ENCODE results near the gene NLRP10. TPM values are rescaled to one million over a fixed set of nuclear protein-coding genes. Genes with fewer than 3 reads are reported as not detected.

The NLRP10 gene
- total and polyA plus RNA-seq, 2 of the 13 experiments (the other 11 are each of a cell fraction or from before 2014, with no cell fraction given) = not detected

DNA sequence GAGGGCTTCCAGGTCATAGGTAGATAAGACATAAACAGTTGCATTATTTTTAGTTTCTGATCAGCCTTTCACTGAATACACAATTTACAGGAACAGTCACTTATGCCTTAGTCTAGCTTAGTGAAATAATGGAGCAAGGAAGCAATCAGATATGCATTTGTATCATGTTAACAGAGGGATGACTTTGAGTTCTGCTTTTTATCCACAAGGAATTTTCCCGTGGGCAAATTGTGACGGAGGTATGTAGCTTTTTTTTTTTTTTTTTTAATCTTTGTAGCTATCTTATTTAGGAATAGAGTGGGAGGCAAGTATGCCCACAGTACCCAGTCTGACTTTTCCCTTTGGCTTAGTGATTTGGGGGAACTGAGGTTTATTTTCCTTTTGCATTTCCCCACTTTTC lies 3.4 kb upstream of the NLRP10 start:
- H3K9ac ChIP-seq (ENCODE audit: insufficient read depth, low read depth, low read length) = no peak overlapping the region
- H3K79me2 ChIP-seq (ENCODE audit: insufficient read depth, low read length) = no peaks in the 10 kb centered on the region
- H2AFZ ChIP-seq (ENCODE audit: low read length) = no peak overlapping the region
- H3K27ac ChIP-seq (ENCODE audit: extremely low read length, insufficient read depth, low read length) = no peak overlapping the region
- ChIA-PET CTCF (ENCODE audit: low intra/inter-chr PET ratio, low total read pairs) (no interaction called here), POLR2A (no interaction called here)
- H3K4me2 ChIP-seq (ENCODE audit: low read depth, low read length) = no peak overlapping the region
- no peaks in the 10 kb centered on the region for H3K36me3 ChIP-seq (replicated peaks in 1 of 2; ENCODE audit: control insufficient read depth in 1 of 2, insufficient read depth in 2 of 2, low read length in 2 of 2)
- H4K20me1 ChIP-seq (ENCODE audit: insufficient read depth, low read length) = no peaks in the 10 kb centered on the region
- intact Hi-C loops (cut with micrococcal nuclease; ENCODE audit: unreplicated experiment) = no loop called here
- BruUV-seq (replicated peaks) = no TSS peak
- TF ChIP-seq CEBPZ (IDR thresholded peaks at IDR 0.05; ENCODE audit: low read length) (no peak), SMARCC2 (IDR thresholded peaks at IDR 0.05) (no peak), ZIK1 (CRISPR knock-in tag; IDR thresholded peaks at IDR 0.05; ENCODE audit: borderline replicate concordance, low read depth) (no peak), ZNF790 (CRISPR knock-in tag; IDR thresholded peaks at IDR 0.05; ENCODE audit: borderline replicate concordance) (no peak), GFI1 (CRISPR knock-in tag; IDR thresholded peaks at IDR 0.05; ENCODE audit: borderline replicate concordance) (no peak), ZNF343 (CRISPR knock-in tag; IDR thresholded peaks at IDR 0.05) (no peak), NCOA5 (CRISPR knock-in tag; IDR thresholded peaks at IDR 0.05) (no peak), ZNF720 (CRISPR knock-in tag; IDR thresholded peaks at IDR 0.05) (no peak)
- TF ChIP-seq, protein P1, sequence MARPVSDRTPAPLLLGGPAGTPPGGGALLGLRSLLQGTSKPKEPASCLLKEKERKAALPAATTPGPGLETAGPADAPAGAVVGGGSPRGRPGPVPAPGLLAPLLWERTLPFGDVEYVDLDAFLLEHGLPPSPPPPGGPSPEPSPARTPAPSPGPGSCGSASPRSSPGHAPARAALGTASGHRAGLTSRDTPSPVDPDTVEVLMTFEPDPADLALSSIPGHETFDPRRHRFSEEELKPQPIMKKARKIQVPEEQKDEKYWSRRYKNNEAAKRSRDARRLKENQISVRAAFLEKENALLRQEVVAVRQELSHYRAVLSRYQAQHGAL (CRISPR knock-in tag; IDR thresholded peaks at IDR 0.05; ENCODE audit: not compliant biosample characterization) = no peak
- TF ChIP-seq, protein P2, sequence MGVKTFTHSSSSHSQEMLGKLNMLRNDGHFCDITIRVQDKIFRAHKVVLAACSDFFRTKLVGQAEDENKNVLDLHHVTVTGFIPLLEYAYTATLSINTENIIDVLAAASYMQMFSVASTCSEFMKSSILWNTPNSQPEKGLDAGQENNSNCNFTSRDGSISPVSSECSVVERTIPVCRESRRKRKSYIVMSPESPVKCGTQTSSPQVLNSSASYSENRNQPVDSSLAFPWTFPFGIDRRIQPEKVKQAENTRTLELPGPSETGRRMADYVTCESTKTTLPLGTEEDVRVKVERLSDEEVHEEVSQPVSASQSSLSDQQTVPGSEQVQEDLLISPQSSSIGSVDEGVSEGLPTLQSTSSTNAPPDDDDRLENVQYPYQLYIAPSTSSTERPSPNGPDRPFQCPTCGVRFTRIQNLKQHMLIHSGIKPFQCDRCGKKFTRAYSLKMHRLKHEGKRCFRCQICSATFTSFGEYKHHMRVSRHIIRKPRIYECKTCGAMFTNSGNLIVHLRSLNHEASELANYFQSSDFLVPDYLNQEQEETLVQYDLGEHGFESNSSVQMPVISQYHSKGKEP (CRISPR knock-in tag; IDR thresholded peaks at IDR 0.05) = no peak
- TF ChIP-seq, protein P3, sequence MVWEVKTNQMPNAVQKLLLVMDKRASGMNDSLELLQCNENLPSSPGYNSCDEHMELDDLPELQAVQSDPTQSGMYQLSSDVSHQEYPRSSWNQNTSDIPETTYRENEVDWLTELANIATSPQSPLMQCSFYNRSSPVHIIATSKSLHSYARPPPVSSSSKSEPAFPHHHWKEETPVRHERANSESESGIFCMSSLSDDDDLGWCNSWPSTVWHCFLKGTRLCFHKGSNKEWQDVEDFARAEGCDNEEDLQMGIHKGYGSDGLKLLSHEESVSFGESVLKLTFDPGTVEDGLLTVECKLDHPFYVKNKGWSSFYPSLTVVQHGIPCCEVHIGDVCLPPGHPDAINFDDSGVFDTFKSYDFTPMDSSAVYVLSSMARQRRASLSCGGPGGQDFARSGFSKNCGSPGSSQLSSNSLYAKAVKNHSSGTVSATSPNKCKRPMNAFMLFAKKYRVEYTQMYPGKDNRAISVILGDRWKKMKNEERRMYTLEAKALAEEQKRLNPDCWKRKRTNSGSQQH (CRISPR knock-in tag; IDR thresholded peaks at IDR 0.05; ENCODE audit: low read depth) = no peak
- ATAC-seq = no peak
- no peak for DNase-seq (ENCODE audit: low spot score)
- peaks cover 0 to 4% of the 10 kb centered on the region in 2 experiments; a peak in 1 of 5 replicates for H3K27me3 ChIP-seq (ENCODE audit: control insufficient read depth in 1 of 2, insufficient read depth in 2 of 2, low read length in 2 of 2)
- 2% methylated on average over 2 of the region's 2 CpGs for WGBS (ENCODE audit: low lambda C conversion rate)
- no peaks in the 10 kb centered on the region for H3K4me1 ChIP-seq (ENCODE audit: insufficient read depth, low read length)
- H3K9me3 ChIP-seq (ENCODE audit: low read length) = no peaks in the 10 kb centered on the region
- in situ Hi-C loops (cut with HindIII; ENCODE audit: extremely low pct_ligation_motif_present, low pct_unique_long_range_greater_than_20kb) = no loop called here
- no peak for FAIRE-seq
- H3K4me3 ChIP-seq (replicated peaks in 1 of 3; ENCODE audit: insufficient read depth in 1 of 3, low read depth in 2 of 3, low read length in 3 of 3) = no peak overlapping the region
